PFSK-1 (cell line): ENCODE data around the gene THEMIS.

Source experiments
- FOXP2 ChIP-seq: optimal IDR thresholded peaks from 2 replicates; pipeline ENCODE3; 2011; ENCODE audit warnings: borderline replicate concordance, control low read depth, inconsistent platforms; ENCODE audit not compliant: insufficient read depth; ENCODE audit errors: extremely low read length, extremely low read depth
- POLR2AphosphoS5 ChIP-seq: IDR thresholded peaks from 2 replicates; pipeline ENCODE4 v1.6.1; 2012; ENCODE audit warnings: low read depth, mild to moderate bottlenecking, control low read depth, low read length, moderate library complexity
- REST ChIP-seq, 2 experiments: IDR thresholded peaks; 2 replicates each; pipeline versions ENCODE4 v1.6.1 to v1.8.0; 2011 to 2012; ENCODE audit warnings: low read depth in 2 of 2, low read length in 2 of 2, control low read depth in 1 of 2, inconsistent platforms in 1 of 2, mild to moderate bottlenecking in 1 of 2, moderate library complexity in 1 of 2; ENCODE audit not compliant: insufficient read depth in 1 of 2
- SIN3A ChIP-seq: IDR thresholded peaks from 2 replicates; pipeline ENCODE4 v1.6.1; 2012; ENCODE audit warnings: mild to moderate bottlenecking, low read length, moderate library complexity, borderline replicate concordance; ENCODE audit not compliant: insufficient read depth
- TAF1 ChIP-seq: IDR thresholded peaks from 2 replicates; pipeline ENCODE4 v1.6.1; 2012; ENCODE audit warnings: low read length, control low read depth, borderline replicate concordance; ENCODE audit not compliant: insufficient read depth

THEMIS gene

GRCh38 chr6:127816643-127817042, 84.2 kb downstream of the THEMIS start:
- TF ChIP-seq POLR2AphosphoS5 (no peak), SIN3A (no peak), FOXP2 (no peak), TAF1 (no peak), REST (IDR thresholded peaks at IDR 0.05; ENCODE audit: insufficient read depth in 1 of 2, low read depth in 2 of 2, low read length in 2 of 2) (no peak)

GRCh38 chr6:127813699-127814027, 87.2 kb downstream of the THEMIS start:
- TF ChIP-seq REST (IDR thresholded peaks at IDR 0.05; ENCODE audit: insufficient read depth in 1 of 2, low read depth in 2 of 2, low read length in 2 of 2) = no peak

GRCh38 chr6:127812985-127813698, 87.7 kb downstream of the THEMIS start:
- TF ChIP-seq SIN3A (no peak), TAF1 (no peak), POLR2AphosphoS5 (no peak), REST (IDR thresholded peaks at IDR 0.05; ENCODE audit: insufficient read depth in 1 of 2, low read depth in 2 of 2, low read length in 2 of 2) (no peak), FOXP2 (no peak)

GRCh38 chr6:127811900-127812570, 88.8 kb downstream of the THEMIS start:
- TF ChIP-seq TAF1 = no peak
- no peak for TF ChIP-seq SIN3A
- TF ChIP-seq REST (IDR thresholded peaks at IDR 0.05; ENCODE audit: insufficient read depth in 1 of 2, low read depth in 2 of 2, low read length in 2 of 2) = no peak
- no peak for TF ChIP-seq POLR2AphosphoS5
- TF ChIP-seq FOXP2 = no peak
